Stimulated activated naive CD8-positive, alpha-beta T cell treated with anti-CD3 and anti-CD28 coated beads, Interleukin-15, Interleukin-2, amounts not matched to agents 100 U/mL and 50 U/mL, for 24 hours (primary cell): ENCODE data around the gene MAN2B2.
A peak's percentile ranks its signal among the peaks of the same experiment; 100 is the strongest.

Experiments used
- ATAC-seq: fragments of 150-1000 bp; cut with Tn5 transposase; one replicate; pipeline ENCODE4 v1.10.0; 2021
- DNase-seq: peaks from one replicate; pipeline ENCODE4 v3.0.0; 2021

Gene MAN2B2

GRCh38 chr4:6546681-6547447 is 28.1 kb upstream of the MAN2B2 start:
- DNase-seq, result peak; percentile 45
- ATAC-seq, result no peak

GRCh38 chr4:6548201-6548881 is 26.6 kb upstream of the MAN2B2 start:
- DNase-seq, result no peak
- no peak for ATAC-seq

GRCh38 chr4:6548882-6549230 is 26.1 kb upstream of the MAN2B2 start:
- ATAC-seq (no peak), DNase-seq (no peak)

- no peak for ATAC-seq
- no peak for DNase-seq
These were observed 25.5 kb upstream of the MAN2B2 start for GRCh38 chr4:6549445-6549844.

- no peak for ATAC-seq
- no peak for DNase-seq
These were observed 24.9 kb upstream of the MAN2B2 start for GRCh38 chr4:6549890-6550620.

GRCh38 chr4:6550821-6551220 is 24.2 kb upstream of the MAN2B2 start:
- DNase-seq, result no peak
- no peak for ATAC-seq

GRCh38 chr4:6551660-6552059 is 23.3 kb upstream of the MAN2B2 start:
- ATAC-seq, result no peak
- DNase-seq, result no peak

GRCh38 chr4:6555519-6555918 is 19.5 kb upstream of the MAN2B2 start:
- no peak for ATAC-seq
- no peak for DNase-seq

- ATAC-seq (no peak), DNase-seq (no peak)
These were observed 18.7 kb upstream of the MAN2B2 start for GRCh38 chr4:6556263-6556662.

- DNase-seq (no peak), ATAC-seq (no peak)
These were observed 17.8 kb upstream of the MAN2B2 start for GRCh38 chr4:6557185-6557584.

- DNase-seq (no peak), ATAC-seq (no peak)
These were observed 17.1 kb upstream of the MAN2B2 start for GRCh38 chr4:6557856-6558255.

- ATAC-seq (no peak), DNase-seq (no peak)
These were observed 14.4 kb upstream of the MAN2B2 start for GRCh38 chr4:6560416-6561172.

GRCh38 chr4:6561173-6561516 is 13.8 kb upstream of the MAN2B2 start:
- no peak for ATAC-seq
- DNase-seq, result no peak

GRCh38 chr4:6561706-6562371 is 13.2 kb upstream of the MAN2B2 start:
- no peak for DNase-seq
- no peak for ATAC-seq

- ATAC-seq (no peak), DNase-seq (no peak)
These were observed 11.8 kb upstream of the MAN2B2 start for GRCh38 chr4:6562931-6563901.

GRCh38 chr4:6563935-6564645 is 10.9 kb upstream of the MAN2B2 start:
- no peak for ATAC-seq
- no peak for DNase-seq

- no peak for DNase-seq
- ATAC-seq, result no peak
These were observed 9.1 kb upstream of the MAN2B2 start for GRCh38 chr4:6565691-6566390.

GRCh38 chr4:6566391-6567190 is 8.4 kb upstream of the MAN2B2 start:
- DNase-seq (no peak), ATAC-seq (no peak)

- no peak for DNase-seq
These were observed 7.8 kb upstream of the MAN2B2 start for GRCh38 chr4:6567218-6567617.

More at GRCh38 chr4:6567218-6567617, 7.8 kb upstream of the MAN2B2 start:
- ATAC-seq, result no peak
